Activated CD4-positive, alpha-beta T cell treated with anti-CD3 and anti-CD28 coated beads for 36 hours (primary cell): ENCODE results near the gene SLC17A9. TPM values are rescaled to one million over a fixed set of nuclear protein-coding genes. Genes with fewer than 3 reads are reported as not detected.

Experiments
- ATAC-seq: fragments of 200-7000 bp; cut with Tn5 transposase; one replicate; pipeline ENCODE4 v1.10.0; 2021; ENCODE audit warnings: mild to moderate bottlenecking, moderate library complexity
- CTCF ChIA-PET: fragments of 350-600 bp; sonication (Branson Sonifier 250); formaldehyde crosslinking; loops from one replicate; lab custom pipeline; 2021; ENCODE audit warnings: antibody characterized with exemption; lab: Charles Lee
- POLR2A ChIA-PET: fragments of 350-600 bp; sonication (Branson Sonifier 250); formaldehyde crosslinking; loops from one replicate; lab custom pipeline; 2021; ENCODE audit warnings: antibody characterized with exemption, inconsistent platforms; lab: Charles Lee
- DNase-seq: peaks from one replicate; pipeline ENCODE4 v3.0.0-alpha.2; 2020
- H3K27ac Mint-ChIP-seq: one replicate; pipeline ENCODE4 v1.8.0; 2021; ENCODE audit warnings: mixed read lengths
- H3K27me3 Mint-ChIP-seq: one replicate; pipeline ENCODE4 v1.8.0; 2021; ENCODE audit warnings: mixed read lengths
- H3K36me3 Mint-ChIP-seq: one replicate; pipeline ENCODE4 v1.8.0; 2021; ENCODE audit warnings: low read depth, mixed read lengths
- H3K4me1 Mint-ChIP-seq: one replicate; pipeline ENCODE4 v1.8.0; 2021; ENCODE audit warnings: mixed read lengths
- H3K4me3 Mint-ChIP-seq: one replicate; pipeline ENCODE4 v1.8.0; 2021; ENCODE audit warnings: mild to moderate bottlenecking, moderate library complexity, mixed read lengths
- H3K9me3 Mint-ChIP-seq: one replicate; pipeline ENCODE4 v1.8.0; 2021; ENCODE audit warnings: low read depth, mixed read lengths
- intact Hi-C, 2 experiments: fragments of 100-400 bp; cut with DNase I in 1 of 2; cut with micrococcal nuclease in 1 of 2; formaldehyde crosslinking; loops; one replicate each; pipeline versions ENCODE4 v1.14.2 to v1.15.1; 2022 to 2024; cut with DNase I, micrococcal nuclease
- total RNA-seq, 2 experiments: library from RNA; stranded (reverse); gene quantifications; one replicate each; pipeline ENCODE4 v1.2.3, GENCODE V29; 2021

SLC17A9 gene
- total RNA-seq, 2 experiments from 2014 or later: 16.2 to 16.5 TPM

GRCh38 chr20:62962891-62963613 is 10.5 kb downstream of the SLC17A9 start:
- ATAC-seq: no peak
- H3K27ac Mint-ChIP-seq: no peak overlapping the region
- H3K27me3 Mint-ChIP-seq: no peaks in the 10 kb centered on the region
- H3K4me3 Mint-ChIP-seq: no peak overlapping the region
- no peaks in the 10 kb centered on the region for H3K9me3 Mint-ChIP-seq
- CTCF ChIA-PET: interaction anchor here (0.8 kb wide), 1 partner anchor 56 kb away, joined by 4 read pairs; no protein-coding TSS in a partner anchor
- intact Hi-C loops: no loop called here
- H3K36me3 Mint-ChIP-seq: no peaks in the 10 kb centered on the region
- H3K4me1 Mint-ChIP-seq: no peaks in the 10 kb centered on the region
- POLR2A ChIA-PET: no interaction called here
- no peak for DNase-seq

DNA sequence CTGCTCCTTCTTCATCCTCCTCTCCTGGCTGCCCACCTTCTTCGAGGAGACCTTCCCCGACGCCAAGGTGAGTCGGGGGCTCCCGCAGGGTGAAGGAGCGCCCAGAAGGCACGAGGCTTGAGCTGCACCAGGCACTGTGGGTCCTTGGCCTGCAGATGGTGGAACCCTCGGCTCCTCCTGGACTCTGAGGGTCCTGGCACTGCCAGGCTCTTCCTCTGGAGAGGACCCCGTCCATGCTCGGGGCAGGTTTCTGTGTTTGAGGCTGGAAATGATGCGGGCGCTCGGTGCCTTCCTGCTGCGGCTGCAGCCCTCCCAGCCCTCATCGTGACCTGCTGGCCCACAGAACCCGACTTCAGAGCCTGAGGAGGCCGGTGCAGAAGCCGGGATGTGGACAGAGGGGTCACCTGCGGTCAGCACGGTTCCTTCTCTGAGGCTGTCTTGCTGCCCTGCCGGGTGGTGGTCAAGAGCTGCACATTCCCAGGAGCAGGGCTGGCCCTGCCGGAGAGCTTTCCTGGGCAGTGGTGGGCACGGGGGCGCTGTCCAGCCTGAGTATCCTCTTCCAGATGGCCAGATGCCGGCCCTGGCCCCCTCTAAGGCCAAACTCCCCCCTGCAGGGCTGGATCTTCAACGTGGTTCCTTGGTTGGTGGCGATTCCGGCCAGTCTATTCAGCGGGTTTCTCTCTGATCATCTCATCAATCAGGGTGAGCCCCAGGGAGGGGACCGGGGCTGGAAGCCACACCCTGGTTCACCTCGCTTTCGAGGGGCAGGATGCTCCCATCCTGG is 11.3 kb downstream of the SLC17A9 start:
- ATAC-seq (no peak), DNase-seq (no peak)
- Mint-ChIP-seq H3K36me3 (no peaks in the 10 kb centered on the region), H3K9me3 (no peaks in the 10 kb centered on the region), H3K27ac (no peak overlapping the region), H3K27me3 (no peaks in the 10 kb centered on the region), H3K4me3 (no peak overlapping the region), H3K4me1 (no peaks in the 10 kb centered on the region)
- POLR2A ChIA-PET: no interaction called here
- intact Hi-C loops: no loop called here
- CTCF ChIA-PET: interaction anchor here (0.8 kb wide), 1 partner anchor 56 kb away, joined by 4 read pairs; no protein-coding TSS in a partner anchor

- no peak overlapping the region for H3K27ac Mint-ChIP-seq
- no peak overlapping the region for H3K4me3 Mint-ChIP-seq
- H3K4me1 Mint-ChIP-seq: no peaks in the 10 kb centered on the region
- CTCF ChIA-PET: interaction anchor here (0.8 to 1.0 kb wide), 2 partner anchors 10 to 45 kb away, joined by 5 read pairs; no protein-coding TSS in a partner anchor
- H3K27me3 Mint-ChIP-seq: no peaks in the 10 kb centered on the region
- POLR2A ChIA-PET: no interaction called here
- intact Hi-C loops: no loop called here
- no peaks in the 10 kb centered on the region for H3K9me3 Mint-ChIP-seq
- no peak for ATAC-seq
- DNase-seq: no peak
- no peaks in the 10 kb centered on the region for H3K36me3 Mint-ChIP-seq
Measured at GRCh38 chr20:62964700-62965099, 12.2 kb downstream of the SLC17A9 start.

DNA sequence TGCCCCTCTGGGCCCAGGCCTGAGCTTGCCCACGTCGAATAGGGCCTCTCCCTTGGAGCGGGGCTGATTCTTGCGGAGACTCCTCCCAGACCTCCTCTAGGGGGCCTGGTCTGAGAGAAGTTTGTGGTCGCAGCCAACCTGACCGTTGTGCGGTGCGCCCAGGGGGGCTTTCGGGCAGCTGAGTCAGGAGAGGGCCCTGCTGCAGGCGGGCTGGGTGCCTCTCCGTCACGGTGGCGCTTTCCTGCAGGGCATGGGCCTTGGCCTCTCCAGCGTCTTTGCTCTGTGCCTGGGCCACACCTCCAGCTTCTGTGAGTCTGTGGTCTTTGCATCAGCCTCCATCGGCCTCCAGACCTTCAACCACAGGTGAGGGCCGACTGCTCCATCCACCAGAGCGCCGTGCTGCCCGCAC is 12.9 kb downstream of the SLC17A9 start:
- Mint-ChIP-seq H3K9me3 (no peaks in the 10 kb centered on the region), H3K36me3 (no peaks in the 10 kb centered on the region), H3K27me3 (no peaks in the 10 kb centered on the region), H3K27ac (no peak overlapping the region), H3K4me3 (no peak overlapping the region), H3K4me1 (no peaks in the 10 kb centered on the region)
- DNase-seq: no peak
- POLR2A ChIA-PET: no interaction called here
- intact Hi-C loops: no loop called here
- CTCF ChIA-PET: interaction anchor here (0.8 to 1.0 kb wide), 2 partner anchors 10 to 44 kb away, joined by 5 read pairs; no protein-coding TSS in a partner anchor
- no peak for ATAC-seq

- H3K27me3 Mint-ChIP-seq: peaks cover 3% of the 10 kb centered on the region
- H3K9me3 Mint-ChIP-seq: no peaks in the 10 kb centered on the region
- H3K36me3 Mint-ChIP-seq: no peaks in the 10 kb centered on the region
- no peak overlapping the region for H3K4me3 Mint-ChIP-seq
- peaks cover 2% of the 10 kb centered on the region for H3K4me1 Mint-ChIP-seq
- POLR2A ChIA-PET: no interaction called here
- ATAC-seq: no peak
- H3K27ac Mint-ChIP-seq: no peak overlapping the region
- intact Hi-C loops: no loop called here
- CTCF ChIA-PET: no interaction called here
- no peak for DNase-seq
Measured at GRCh38 chr20:62966212-62967148, 14.0 kb downstream of the SLC17A9 start.

DNA sequence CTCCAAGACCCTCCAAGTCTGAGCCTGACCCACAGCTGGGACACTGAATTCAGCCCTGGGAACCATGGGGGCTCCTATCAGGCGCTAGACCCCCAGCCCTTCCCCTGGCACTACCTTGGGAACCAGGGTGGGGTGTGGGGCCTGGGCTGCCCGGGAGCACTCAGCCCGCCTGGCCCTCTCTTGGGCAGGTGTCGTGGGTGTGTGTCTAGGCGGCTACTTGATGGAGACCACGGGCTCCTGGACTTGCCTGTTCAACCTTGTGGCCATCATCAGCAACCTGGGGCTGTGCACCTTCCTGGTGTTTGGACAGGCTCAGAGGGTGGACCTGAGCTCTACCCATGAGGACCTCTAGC is 14.6 kb downstream of the SLC17A9 start:
- no peak overlapping the region for H3K27ac Mint-ChIP-seq
- intact Hi-C loops: no loop called here
- peaks cover 8% of the 10 kb centered on the region for H3K4me1 Mint-ChIP-seq

DNA sequence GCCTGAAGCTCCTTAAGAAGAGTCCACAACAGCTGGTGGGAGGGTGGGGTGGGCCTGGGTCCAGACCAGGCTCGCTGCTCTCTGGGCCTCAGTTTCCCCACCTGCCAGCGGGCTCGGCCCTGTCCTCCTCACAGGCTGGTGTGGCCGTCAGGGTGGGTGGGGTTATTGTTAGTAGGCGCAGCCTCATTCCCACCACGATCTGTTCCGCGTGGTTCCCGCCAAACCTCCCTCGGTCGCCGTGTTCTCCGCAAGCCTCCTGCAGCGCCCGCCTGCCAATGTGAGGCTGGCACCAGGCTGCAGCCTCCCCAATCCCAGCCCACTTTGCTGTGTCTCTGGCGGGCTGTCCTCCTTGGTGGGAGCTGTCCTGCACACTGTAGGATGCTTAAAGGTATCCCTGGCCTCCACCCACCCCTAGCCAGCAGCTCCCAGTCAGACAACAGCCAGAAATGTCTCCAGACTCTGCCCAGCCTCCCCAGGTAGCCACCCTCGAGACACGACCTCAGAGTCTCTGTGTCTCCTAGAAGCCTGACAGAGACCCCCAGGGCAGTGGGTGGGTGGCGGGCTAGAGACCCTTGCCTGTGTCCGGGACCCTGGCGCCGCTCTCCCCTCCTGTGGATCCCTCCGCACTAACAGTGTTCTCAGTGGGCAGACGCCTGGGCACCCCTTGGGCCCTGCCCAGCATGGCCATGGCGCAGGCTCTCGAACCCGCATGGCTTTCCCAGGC is 15.3 kb downstream of the SLC17A9 start:
- POLR2A ChIA-PET: no interaction called here
- H3K9me3 Mint-ChIP-seq: no peaks in the 10 kb centered on the region
- H3K4me3 Mint-ChIP-seq: no peak overlapping the region
- H3K27ac Mint-ChIP-seq: no peak overlapping the region
- H3K36me3 Mint-ChIP-seq: no peaks in the 10 kb centered on the region
- CTCF ChIA-PET: interaction anchor here (0.6 to 1.4 kb wide), 2 partner anchors 15 to 41 kb away, joined by 3 read pairs; no protein-coding TSS in a partner anchor
- peaks cover 13% of the 10 kb centered on the region for H3K27me3 Mint-ChIP-seq
- intact Hi-C loops: no loop called here
- DNase-seq (no peak), ATAC-seq (no peak)
- H3K4me1 Mint-ChIP-seq: peaks cover 12% of the 10 kb centered on the region

More for the DNA sequence above, 14.6 kb downstream of the SLC17A9 start:
- no peaks in the 10 kb centered on the region for H3K36me3 Mint-ChIP-seq
- H3K9me3 Mint-ChIP-seq: no peaks in the 10 kb centered on the region
- no peak overlapping the region for H3K4me3 Mint-ChIP-seq
- DNase-seq (no peak), ATAC-seq (no peak)
- POLR2A ChIA-PET: no interaction called here
- peaks cover 10% of the 10 kb centered on the region for H3K27me3 Mint-ChIP-seq
- CTCF ChIA-PET: no interaction called here

- Mint-ChIP-seq H3K27me3 (peaks cover 15% of the 10 kb centered on the region), H3K36me3 (no peaks in the 10 kb centered on the region), H3K4me3 (no peak overlapping the region), H3K4me1 (peaks cover 12% of the 10 kb centered on the region), H3K9me3 (no peaks in the 10 kb centered on the region), H3K27ac (no peak overlapping the region)
- CTCF ChIA-PET: interaction anchor here (0.6 to 1.4 kb wide), 3 partner anchors 14 to 442 kb away, joined by 3 read pairs; no protein-coding TSS in a partner anchor
- intact Hi-C loops: no loop called here
- no peak for ATAC-seq
- DNase-seq: no peak
- POLR2A ChIA-PET: no interaction called here
Measured at GRCh38 chr20:62968378-62969178, 16.1 kb downstream of the SLC17A9 start.

DNA sequence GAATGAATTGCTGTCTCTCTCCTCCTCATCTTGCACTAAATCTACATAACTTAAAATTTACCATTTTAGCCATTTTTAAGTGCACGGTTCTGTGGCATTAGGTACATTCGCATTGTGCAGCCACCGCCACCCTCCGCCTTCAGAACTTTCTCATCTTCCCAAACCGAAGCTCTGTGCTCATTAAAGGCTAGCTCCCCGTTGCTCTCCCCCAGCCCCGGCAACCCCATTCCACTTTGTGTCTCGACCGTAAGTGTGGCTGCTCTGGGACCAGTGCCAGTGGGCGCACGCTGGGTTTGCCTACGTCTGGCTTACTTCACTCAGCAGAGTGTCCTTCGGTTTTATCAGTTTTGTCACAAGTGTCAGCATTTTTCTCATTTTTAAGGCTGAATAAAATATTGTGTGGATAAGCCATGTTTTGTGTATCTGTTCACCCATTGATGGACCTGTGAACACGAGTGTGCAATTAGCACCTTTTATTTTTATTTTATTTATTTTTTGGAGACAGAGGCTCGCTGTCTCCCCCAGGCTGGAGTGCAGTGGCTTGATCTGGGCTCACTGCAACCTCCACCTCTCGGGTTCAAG is 16.8 kb downstream of the SLC17A9 start:
- no peak for ATAC-seq
- peaks cover 20% of the 10 kb centered on the region for H3K27me3 Mint-ChIP-seq
- no peak for DNase-seq
- H3K27ac Mint-ChIP-seq: no peak overlapping the region
- H3K36me3 Mint-ChIP-seq: no peaks in the 10 kb centered on the region
- no peak overlapping the region for H3K4me3 Mint-ChIP-seq
- POLR2A ChIA-PET: no interaction called here
- CTCF ChIA-PET: interaction anchor here (0.7 to 1.4 kb wide), 2 partner anchors 12 to 441 kb away, joined by 3 read pairs; no protein-coding TSS in a partner anchor
- H3K4me1 Mint-ChIP-seq: peaks cover 12% of the 10 kb centered on the region
- no peaks in the 10 kb centered on the region for H3K9me3 Mint-ChIP-seq
- intact Hi-C loops: no loop called here

DNA sequence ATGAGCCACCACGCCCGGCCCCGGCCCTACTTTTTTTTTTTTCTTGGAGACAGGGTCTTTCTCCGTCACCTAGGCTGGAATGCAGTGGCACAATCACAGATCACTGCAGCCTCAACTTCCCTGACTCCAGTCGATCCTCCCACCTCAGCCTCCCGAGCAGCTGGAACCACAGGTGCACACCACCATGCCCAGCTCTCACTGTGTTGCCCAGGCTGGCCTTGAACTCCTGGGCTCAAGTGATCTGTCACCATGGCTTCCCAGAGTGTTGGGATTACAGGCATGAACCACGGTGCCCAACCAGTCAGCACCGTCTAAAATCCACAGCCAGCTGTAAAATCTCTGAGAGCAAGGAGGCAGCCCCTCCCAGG is 17.4 kb downstream of the SLC17A9 start:
- Mint-ChIP-seq H3K36me3 (no peaks in the 10 kb centered on the region), H3K4me1 (peaks cover 12% of the 10 kb centered on the region), H3K4me3 (no peak overlapping the region), H3K9me3 (no peaks in the 10 kb centered on the region), H3K27ac (no peak overlapping the region), H3K27me3 (peaks cover 27% of the 10 kb centered on the region)
- intact Hi-C loops: no loop called here
- ChIA-PET POLR2A (no interaction called here), CTCF (interaction anchor here (1.4 to 1.8 kb wide), 3 partner anchors 10 to 39 kb away, joined by 3 to 10 read pairs (median 5); no protein-coding TSS in a partner anchor)
- no peak for ATAC-seq
- DNase-seq: no peak
